ENCODE measurements around the gene TRMU.

- TF ChIP-seq CTCF (IDR thresholded peaks at IDR 0.05): no peak
- no peak for TF ChIP-seq POLR2A (IDR thresholded peaks at IDR 0.05)
These were observed 24.6 kb downstream of the TRMU start for GRCh38 chr22:46360097-46360496.
